ENCODE measurements around the gene RASIP1. TPM values are rescaled to one million over a fixed set of nuclear protein-coding genes. Genes with fewer than 3 reads are reported as not detected.

The RASIP1 gene
- polyA plus RNA-seq, 1 experiment: 0.32 TPM

- CTCF ChIA-PET: no interaction called here
Observed at GRCh38 chr19:48755084-48755641, 14.8 kb upstream of the RASIP1 start, which contains the start of gene FGF21. Gene FGF21, plus strand, starts transcription at chr19:48755524. Its CDS starts 713 bp downstream, at chr19:48756237.

GRCh38 chr19:48752496-48753365 lies 12.3 kb upstream of the RASIP1 start, which contains the start of gene FUT1:
Gene FUT1, minus strand, starts transcription at chr19:48752641. Its CDS starts 1,360 bp downstream, at chr19:48751281.
- CTCF ChIA-PET: no interaction called here
- Histone ChIP-seq H3K9me3 (ENCODE audit: control insufficient read depth, insufficient read depth, low read length) (peaks cover 5% of the 10 kb centered on the region; the same call in 1 of the 2 replicates), H3K27ac (ENCODE audit: low read depth, low read length) (no peak within 1 kb of the TSS), H3K4me3 (ENCODE audit: low read depth, low read length) (peak within 1 kb of the TSS; percentile 20; the same call in 1 of the 2 replicates), H3K27me3 (ENCODE audit: control insufficient read depth, insufficient read depth, low read length) (peaks cover 36% of the 10 kb centered on the region)
- POLR2A ChIA-PET: no interaction called here
- DNase-seq (ENCODE audit: low read depth, low spot score): no peak
- no peak for TF ChIP-seq CTCF (IDR thresholded peaks at IDR 0.05; ENCODE audit: low read depth, low read length)

More at GRCh38 chr19:48755084-48755641, 14.8 kb upstream of the RASIP1 start, which contains the start of gene FGF21:
- Histone ChIP-seq H3K27me3 (ENCODE audit: control insufficient read depth, insufficient read depth, low read length) (peaks cover 30% of the 10 kb centered on the region), H3K9me3 (ENCODE audit: control insufficient read depth, insufficient read depth, low read length) (peaks cover 5% of the 10 kb centered on the region; the same call in 1 of the 2 replicates), H3K27ac (ENCODE audit: low read depth, low read length) (no peak within 1 kb of the TSS), H3K4me3 (ENCODE audit: low read depth, low read length) (no peak within 1 kb of the TSS)
- POLR2A ChIA-PET: no interaction called here
- no peak for TF ChIP-seq CTCF (IDR thresholded peaks at IDR 0.05; ENCODE audit: low read depth, low read length)
- DNase-seq (ENCODE audit: low read depth, low spot score): no peak

- H3K27me3 ChIP-seq (ENCODE audit: control insufficient read depth, insufficient read depth, low read length): peaks cover 36% of the 10 kb centered on the region
- CTCF ChIA-PET: interaction anchor here (0.7 kb wide), 1 partner anchor 87 kb away, joined by 12 read pairs; no protein-coding TSS in a partner anchor
- peak overlapping the region; percentile 20; the same call in 1 of the 2 replicates for H3K4me3 ChIP-seq (ENCODE audit: low read depth, low read length)
- no peak for DNase-seq (ENCODE audit: low read depth, low spot score)
- no peak for TF ChIP-seq CTCF (IDR thresholded peaks at IDR 0.05; ENCODE audit: low read depth, low read length)
- POLR2A ChIA-PET: no interaction called here
- no peak overlapping the region for H3K27ac ChIP-seq (ENCODE audit: low read depth, low read length)
- peaks cover 5% of the 10 kb centered on the region; the same call in 1 of the 2 replicates for H3K9me3 ChIP-seq (ENCODE audit: control insufficient read depth, insufficient read depth, low read length)
Observed at GRCh38 chr19:48751845-48752495, 11.6 kb upstream of the RASIP1 start.

GRCh38 chr19:48750771-48751504 lies 10.5 kb upstream of the RASIP1 start:
- ChIA-PET POLR2A (no interaction called here), CTCF (no interaction called here)
- H3K9me3 ChIP-seq (ENCODE audit: control insufficient read depth, insufficient read depth, low read length): peaks cover 5% of the 10 kb centered on the region; the same call in 1 of the 2 replicates
- TF ChIP-seq CTCF (IDR thresholded peaks at IDR 0.05; ENCODE audit: low read depth, low read length): no peak
- H3K27me3 ChIP-seq (ENCODE audit: control insufficient read depth, insufficient read depth, low read length): peaks cover 36% of the 10 kb centered on the region
- no peak overlapping the region for H3K27ac ChIP-seq (ENCODE audit: low read depth, low read length)
- no peak for DNase-seq (ENCODE audit: low read depth, low spot score)
- no peak overlapping the region for H3K4me3 ChIP-seq (ENCODE audit: low read depth, low read length)

Measured in AG04450 (cell line).